Measurements from ENCODE around the gene SRSF5.

GRCh38 chr14:69780092-69780491 lies 13.2 kb downstream of the SRSF5 start:
- TF ChIP-seq POLR2A (IDR thresholded peaks at IDR 0.05; ENCODE audit: low read depth, low read length) (no peak), TAF1 (IDR thresholded peaks at IDR 0.05; ENCODE audit: borderline replicate concordance, low read depth, low read length) (no peak), POLR2AphosphoS5 (IDR thresholded peaks at IDR 0.05; ENCODE audit: low read depth, low read length) (no peak)
